Measurements from ENCODE around the gene GSC2. TPM values are rescaled to one million over a fixed set of nuclear protein-coding genes. Genes with fewer than 3 reads are reported as not detected.

The GSC2 gene
- total RNA-seq, 1 donor from 2014 or later: not detected

DNA sequence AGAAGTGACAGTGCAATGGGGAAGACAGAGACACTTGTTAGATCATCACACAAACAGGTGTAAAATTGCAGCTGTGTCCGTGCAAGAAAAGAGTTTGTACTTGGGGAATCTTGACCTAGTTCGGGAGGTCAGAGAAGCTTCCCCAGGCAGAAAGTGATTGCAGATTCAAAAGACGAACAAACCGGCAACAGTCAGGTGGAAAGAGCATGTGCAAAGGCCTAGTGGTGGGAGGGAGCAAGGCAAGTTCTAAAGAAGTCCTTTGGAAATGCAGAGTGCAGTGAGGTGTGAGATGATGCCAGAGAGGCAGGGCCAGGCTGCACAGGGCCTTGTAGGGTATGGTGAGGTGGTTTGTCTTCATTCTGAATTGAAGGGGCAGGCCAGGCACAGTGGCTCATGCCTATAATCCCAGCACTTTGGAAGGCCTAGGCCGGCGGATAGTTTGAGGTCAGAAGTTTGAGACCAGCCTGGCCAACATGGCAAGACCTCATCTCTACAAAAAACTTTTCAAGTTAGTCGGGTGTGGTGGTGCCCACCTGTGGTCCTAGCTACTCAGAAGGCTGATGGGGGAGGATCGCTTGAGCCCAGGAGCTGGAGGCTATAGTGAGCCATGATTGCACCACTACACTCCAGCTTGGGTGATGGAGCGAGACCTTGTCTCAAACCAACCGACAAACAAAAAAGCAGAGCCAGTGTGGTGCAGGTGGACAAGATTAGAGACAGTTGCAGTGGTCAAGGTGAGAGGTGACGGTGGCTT is 3.7 kb downstream of the GSC2 start:
- H3K27ac ChIP-seq (ENCODE audit: low read depth, low read length): no peak overlapping the region
- Mint-ChIP-seq H3K4me1 (ENCODE audit: low read depth, unreplicated experiment) (peaks cover 4% of the 10 kb centered on the region), H3K9me3 (ENCODE audit: unreplicated experiment) (peaks cover 10% of the 10 kb centered on the region), H3K27me3 (ENCODE audit: low read depth, unreplicated experiment) (peaks cover 37% of the 10 kb centered on the region), H3K27ac (ENCODE audit: unreplicated experiment) (no peak overlapping the region), H3K36me3 (ENCODE audit: low read depth, unreplicated experiment) (peaks cover 7% of the 10 kb centered on the region), H3K4me3 (ENCODE audit: unreplicated experiment) (no peak overlapping the region)
- H3K27me3 ChIP-seq (ENCODE audit: insufficient read depth, low read length): peaks cover 28% of the 10 kb centered on the region
- no peak overlapping the region for H2AFZ ChIP-seq (ENCODE audit: low read depth, low read length)
- H3K4me2 ChIP-seq (ENCODE audit: low read length): no peak overlapping the region
- no peaks in the 10 kb centered on the region for H3K9me3 ChIP-seq (ENCODE audit: insufficient read depth, low read depth, low read length)
- no peak overlapping the region for H3K9ac ChIP-seq (ENCODE audit: low read length)
- H4K20me1 ChIP-seq (ENCODE audit: insufficient read depth, low read length): peaks cover 9% of the 10 kb centered on the region
- H3K4me3 ChIP-seq (ENCODE audit: insufficient read depth, low read depth, low read length): no peak overlapping the region
- H3K4me1 ChIP-seq (ENCODE audit: insufficient read depth, low read length): no peaks in the 10 kb centered on the region
- H3K79me2 ChIP-seq (ENCODE audit: insufficient read depth, low read length): peaks cover 22% of the 10 kb centered on the region
- TF ChIP-seq EZH2 (IDR thresholded peaks at IDR 0.05; ENCODE audit: insufficient read depth, low read length): no peak
- TF ChIP-seq, protein P1, sequence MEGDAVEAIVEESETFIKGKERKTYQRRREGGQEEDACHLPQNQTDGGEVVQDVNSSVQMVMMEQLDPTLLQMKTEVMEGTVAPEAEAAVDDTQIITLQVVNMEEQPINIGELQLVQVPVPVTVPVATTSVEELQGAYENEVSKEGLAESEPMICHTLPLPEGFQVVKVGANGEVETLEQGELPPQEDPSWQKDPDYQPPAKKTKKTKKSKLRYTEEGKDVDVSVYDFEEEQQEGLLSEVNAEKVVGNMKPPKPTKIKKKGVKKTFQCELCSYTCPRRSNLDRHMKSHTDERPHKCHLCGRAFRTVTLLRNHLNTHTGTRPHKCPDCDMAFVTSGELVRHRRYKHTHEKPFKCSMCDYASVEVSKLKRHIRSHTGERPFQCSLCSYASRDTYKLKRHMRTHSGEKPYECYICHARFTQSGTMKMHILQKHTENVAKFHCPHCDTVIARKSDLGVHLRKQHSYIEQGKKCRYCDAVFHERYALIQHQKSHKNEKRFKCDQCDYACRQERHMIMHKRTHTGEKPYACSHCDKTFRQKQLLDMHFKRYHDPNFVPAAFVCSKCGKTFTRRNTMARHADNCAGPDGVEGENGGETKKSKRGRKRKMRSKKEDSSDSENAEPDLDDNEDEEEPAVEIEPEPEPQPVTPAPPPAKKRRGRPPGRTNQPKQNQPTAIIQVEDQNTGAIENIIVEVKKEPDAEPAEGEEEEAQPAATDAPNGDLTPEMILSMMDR (IDR thresholded peaks at IDR 0.05; ENCODE audit: insufficient read depth, low read depth, low read length): no peak
- peaks cover 5% of the 10 kb centered on the region for H3K36me3 ChIP-seq (ENCODE audit: insufficient read depth, low read length)
- FAIRE-seq: no peak
- no peak for DNase-seq (ENCODE audit: low read depth)

GRCh38 chr22:19143967-19144400 is 6.1 kb downstream of the GSC2 start:
- FAIRE-seq: no peak
- Mint-ChIP-seq H3K36me3 (ENCODE audit: low read depth, unreplicated experiment) (peaks cover 16% of the 10 kb centered on the region), H3K9me3 (ENCODE audit: unreplicated experiment) (peaks cover 5% of the 10 kb centered on the region), H3K4me3 (ENCODE audit: unreplicated experiment) (peak overlapping the region; percentile 99), H3K27me3 (ENCODE audit: low read depth, unreplicated experiment) (peaks cover 30% of the 10 kb centered on the region), H3K27ac (ENCODE audit: unreplicated experiment) (peak overlapping the region; percentile 88), H3K4me1 (ENCODE audit: low read depth, unreplicated experiment) (peaks cover 4% of the 10 kb centered on the region)
- no peaks in the 10 kb centered on the region for H3K4me1 ChIP-seq (ENCODE audit: insufficient read depth, low read length)
- no peaks in the 10 kb centered on the region for H3K9me3 ChIP-seq (ENCODE audit: insufficient read depth, low read depth, low read length)
- peak; percentile 12 for DNase-seq (ENCODE audit: low read depth)
- peaks cover 18% of the 10 kb centered on the region for H3K27me3 ChIP-seq (ENCODE audit: insufficient read depth, low read length)
- H3K9ac ChIP-seq (ENCODE audit: low read length): peak overlapping the region; percentile 96
- H2AFZ ChIP-seq (ENCODE audit: low read depth, low read length): peak overlapping the region; percentile 86
- H3K79me2 ChIP-seq (ENCODE audit: insufficient read depth, low read length): peaks cover 22% of the 10 kb centered on the region
- TF ChIP-seq EZH2 (IDR thresholded peaks at IDR 0.05; ENCODE audit: insufficient read depth, low read length): no peak
- TF ChIP-seq, protein P1 (IDR thresholded peaks at IDR 0.05; ENCODE audit: insufficient read depth, low read depth, low read length): no peak
- H3K36me3 ChIP-seq (ENCODE audit: insufficient read depth, low read length): peaks cover 21% of the 10 kb centered on the region
- peak overlapping the region; percentile 90 for H3K4me3 ChIP-seq (ENCODE audit: insufficient read depth, low read depth, low read length)
- peak overlapping the region; percentile 96 for H3K4me2 ChIP-seq (ENCODE audit: low read length)
- H3K27ac ChIP-seq (ENCODE audit: low read depth, low read length): peak overlapping the region; percentile 66
- peaks cover 28% of the 10 kb centered on the region for H4K20me1 ChIP-seq (ENCODE audit: insufficient read depth, low read length)

DNA sequence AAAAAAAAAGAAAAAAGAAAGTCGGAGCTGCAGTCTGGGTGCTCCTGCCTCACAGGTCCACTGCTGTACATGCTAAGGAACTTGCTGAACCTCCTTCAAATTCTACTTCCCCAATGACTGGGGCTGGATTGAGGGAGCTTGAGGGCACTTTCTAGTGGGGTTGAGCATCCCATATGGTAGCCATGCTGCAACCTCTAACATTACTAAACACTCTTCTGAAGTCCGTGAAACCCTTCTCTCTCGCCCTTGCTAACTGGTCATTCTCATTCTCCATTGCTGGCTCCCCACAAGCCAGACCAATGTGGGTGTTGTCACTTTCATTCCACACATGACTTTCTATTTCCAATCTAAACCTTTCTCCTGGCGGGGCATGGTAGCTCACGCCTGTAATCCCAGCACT is 6.9 kb downstream of the GSC2 start:
- peak overlapping the region; percentile 96 for H3K4me2 ChIP-seq (ENCODE audit: low read length)
- H3K9me3 ChIP-seq (ENCODE audit: insufficient read depth, low read depth, low read length): no peaks in the 10 kb centered on the region
- peaks cover 26% of the 10 kb centered on the region for H3K27me3 Mint-ChIP-seq (ENCODE audit: low read depth, unreplicated experiment)
- H3K27ac ChIP-seq (ENCODE audit: low read depth, low read length): no peak overlapping the region
- peaks cover 28% of the 10 kb centered on the region for H4K20me1 ChIP-seq (ENCODE audit: insufficient read depth, low read length)
- peak overlapping the region; percentile 26 for H3K27ac Mint-ChIP-seq (ENCODE audit: unreplicated experiment)
- H3K4me3 Mint-ChIP-seq (ENCODE audit: unreplicated experiment): peak overlapping the region; percentile 99
- peaks cover 22% of the 10 kb centered on the region for H3K79me2 ChIP-seq (ENCODE audit: insufficient read depth, low read length)
- TF ChIP-seq, protein P1 (IDR thresholded peaks at IDR 0.05; ENCODE audit: insufficient read depth, low read depth, low read length): no peak
- TF ChIP-seq EZH2 (IDR thresholded peaks at IDR 0.05; ENCODE audit: insufficient read depth, low read length): no peak
- FAIRE-seq (no peak), DNase-seq (ENCODE audit: low read depth) (no peak)
- H3K9me3 Mint-ChIP-seq (ENCODE audit: unreplicated experiment): peaks cover 5% of the 10 kb centered on the region
- H3K36me3 Mint-ChIP-seq (ENCODE audit: low read depth, unreplicated experiment): peaks cover 16% of the 10 kb centered on the region
- H3K9ac ChIP-seq (ENCODE audit: low read length): no peak overlapping the region
- H3K4me1 ChIP-seq (ENCODE audit: insufficient read depth, low read length): no peaks in the 10 kb centered on the region
- H3K4me1 Mint-ChIP-seq (ENCODE audit: low read depth, unreplicated experiment): peaks cover 4% of the 10 kb centered on the region
- H3K36me3 ChIP-seq (ENCODE audit: insufficient read depth, low read length): peaks cover 21% of the 10 kb centered on the region
- peaks cover 10% of the 10 kb centered on the region for H3K27me3 ChIP-seq (ENCODE audit: insufficient read depth, low read length)
- no peak overlapping the region for H3K4me3 ChIP-seq (ENCODE audit: insufficient read depth, low read depth, low read length)
- no peak overlapping the region for H2AFZ ChIP-seq (ENCODE audit: low read depth, low read length)
